ENCODE measurements around the gene CCR9. TPM values are rescaled to one million over a fixed set of nuclear protein-coding genes. Genes with fewer than 3 reads are reported as not detected.

CCR9 gene
- polyA plus RNA-seq, 1 donor = 1.0 TPM

GRCh38 chr3:45871780-45872179 is 14.6 kb upstream of the CCR9 start:
- Histone ChIP-seq H3K4me3 (ENCODE audit: low read length) (no peak overlapping the region), H3K27me3 (ENCODE audit: control insufficient read depth, insufficient read depth, low read length) (no peaks in the 10 kb centered on the region), H3K27ac (ENCODE audit: low read length) (no peak overlapping the region), H3K4me1 (ENCODE audit: control insufficient read depth, insufficient read depth, low read length) (no peaks in the 10 kb centered on the region), H3K36me3 (ENCODE audit: control insufficient read depth, insufficient read depth, low read length) (no peaks in the 10 kb centered on the region), H3K9me3 (ENCODE audit: control insufficient read depth, low read depth, low read length) (no peaks in the 10 kb centered on the region)
- DNase-seq = no peak
- WGBS (ENCODE audit: insufficient coverage, low lambda C conversion rate) = 20% methylated on average over 1 of the region's 6 CpGs

GRCh38 chr3:45872569-45872968 is 13.8 kb upstream of the CCR9 start:
- H3K4me3 ChIP-seq (ENCODE audit: low read length) = no peak overlapping the region
- H3K27ac ChIP-seq (ENCODE audit: low read length) = no peak overlapping the region
- WGBS (ENCODE audit: insufficient coverage, low lambda C conversion rate) = no CpG with 5 or more reads among the region's 2 CpGs
- H3K36me3 ChIP-seq (ENCODE audit: control insufficient read depth, insufficient read depth, low read length) = no peaks in the 10 kb centered on the region
- no peaks in the 10 kb centered on the region for H3K4me1 ChIP-seq (ENCODE audit: control insufficient read depth, insufficient read depth, low read length)
- no peaks in the 10 kb centered on the region for H3K27me3 ChIP-seq (ENCODE audit: control insufficient read depth, insufficient read depth, low read length)
- no peaks in the 10 kb centered on the region for H3K9me3 ChIP-seq (ENCODE audit: control insufficient read depth, low read depth, low read length)
- DNase-seq = no peak

- Histone ChIP-seq H3K4me1 (ENCODE audit: control insufficient read depth, insufficient read depth, low read length) (no peaks in the 10 kb centered on the region), H3K27ac (ENCODE audit: low read length) (no peak overlapping the region), H3K9me3 (ENCODE audit: control insufficient read depth, low read depth, low read length) (no peaks in the 10 kb centered on the region), H3K27me3 (ENCODE audit: control insufficient read depth, insufficient read depth, low read length) (no peaks in the 10 kb centered on the region), H3K4me3 (ENCODE audit: low read length) (no peak overlapping the region), H3K36me3 (ENCODE audit: control insufficient read depth, insufficient read depth, low read length) (no peaks in the 10 kb centered on the region)
- no peak for DNase-seq
These were observed 13.3 kb upstream of the CCR9 start for GRCh38 chr3:45873036-45873435.

- H3K4me1 ChIP-seq (ENCODE audit: control insufficient read depth, insufficient read depth, low read length) = no peaks in the 10 kb centered on the region
- no peaks in the 10 kb centered on the region for H3K27me3 ChIP-seq (ENCODE audit: control insufficient read depth, insufficient read depth, low read length)
- no peaks in the 10 kb centered on the region for H3K36me3 ChIP-seq (ENCODE audit: control insufficient read depth, insufficient read depth, low read length)
- no peaks in the 10 kb centered on the region for H3K9me3 ChIP-seq (ENCODE audit: control insufficient read depth, low read depth, low read length)
- DNase-seq = no peak
- H3K27ac ChIP-seq (ENCODE audit: low read length) = no peak overlapping the region
- 74% methylated on average over 3 of the region's 4 CpGs for WGBS (ENCODE audit: insufficient coverage, low lambda C conversion rate)
- H3K4me3 ChIP-seq (ENCODE audit: low read length) = no peak overlapping the region
These were observed 12.7 kb upstream of the CCR9 start for GRCh38 chr3:45873638-45874037.

- no peak overlapping the region for H3K4me3 ChIP-seq (ENCODE audit: low read length)
- H3K4me1 ChIP-seq (ENCODE audit: control insufficient read depth, insufficient read depth, low read length) = no peaks in the 10 kb centered on the region
- no peaks in the 10 kb centered on the region for H3K36me3 ChIP-seq (ENCODE audit: control insufficient read depth, insufficient read depth, low read length)
- DNase-seq = no peak
- H3K27me3 ChIP-seq (ENCODE audit: control insufficient read depth, insufficient read depth, low read length) = no peaks in the 10 kb centered on the region
- no peak overlapping the region for H3K27ac ChIP-seq (ENCODE audit: low read length)
- WGBS (ENCODE audit: insufficient coverage, low lambda C conversion rate) = no CpG with 5 or more reads among the region's 5 CpGs
- H3K9me3 ChIP-seq (ENCODE audit: control insufficient read depth, low read depth, low read length) = no peaks in the 10 kb centered on the region
These were observed 11.5 kb upstream of the CCR9 start for GRCh38 chr3:45874677-45875346.

GRCh38 chr3:45878124-45878523 is 8.2 kb upstream of the CCR9 start:
- Histone ChIP-seq H3K36me3 (ENCODE audit: control insufficient read depth, insufficient read depth, low read length) (no peaks in the 10 kb centered on the region), H3K4me1 (ENCODE audit: control insufficient read depth, insufficient read depth, low read length) (no peaks in the 10 kb centered on the region), H3K27me3 (ENCODE audit: control insufficient read depth, insufficient read depth, low read length) (no peaks in the 10 kb centered on the region), H3K4me3 (ENCODE audit: low read length) (no peak overlapping the region), H3K27ac (ENCODE audit: low read length) (no peak overlapping the region), H3K9me3 (ENCODE audit: control insufficient read depth, low read depth, low read length) (no peaks in the 10 kb centered on the region)
- WGBS (ENCODE audit: insufficient coverage, low lambda C conversion rate) = 40% methylated on average over 1 of the region's 2 CpGs
- no peak for DNase-seq

GRCh38 chr3:45880725-45881077 is 5.6 kb upstream of the CCR9 start:
- Histone ChIP-seq H3K4me3 (ENCODE audit: low read length) (no peak overlapping the region), H3K4me1 (ENCODE audit: control insufficient read depth, insufficient read depth, low read length) (no peaks in the 10 kb centered on the region), H3K36me3 (ENCODE audit: control insufficient read depth, insufficient read depth, low read length) (no peaks in the 10 kb centered on the region), H3K9me3 (ENCODE audit: control insufficient read depth, low read depth, low read length) (no peaks in the 10 kb centered on the region), H3K27ac (ENCODE audit: low read length) (no peak overlapping the region), H3K27me3 (ENCODE audit: control insufficient read depth, insufficient read depth, low read length) (no peaks in the 10 kb centered on the region)
- no peak for DNase-seq
- WGBS (ENCODE audit: insufficient coverage, low lambda C conversion rate) = 93% methylated on average over 2 of the region's 3 CpGs

- Histone ChIP-seq H3K4me3 (ENCODE audit: low read length) (no peak overlapping the region), H3K9me3 (ENCODE audit: control insufficient read depth, low read depth, low read length) (no peaks in the 10 kb centered on the region), H3K4me1 (ENCODE audit: control insufficient read depth, insufficient read depth, low read length) (no peaks in the 10 kb centered on the region), H3K27ac (ENCODE audit: low read length) (no peak overlapping the region), H3K36me3 (ENCODE audit: control insufficient read depth, insufficient read depth, low read length) (no peaks in the 10 kb centered on the region), H3K27me3 (ENCODE audit: control insufficient read depth, insufficient read depth, low read length) (no peaks in the 10 kb centered on the region)
- DNase-seq = peak in 1 of 2 donors; percentile 17
- WGBS (ENCODE audit: insufficient coverage, low lambda C conversion rate) = 33% methylated on average over 4 of the region's 8 CpGs
These were observed 5.0 kb upstream of the CCR9 start for GRCh38 chr3:45881078-45882022.

GRCh38 chr3:45884368-45885201 is 1.8 kb upstream of the CCR9 start:
- no peak overlapping the region for H3K4me3 ChIP-seq (ENCODE audit: low read length)
- no peaks in the 10 kb centered on the region for H3K4me1 ChIP-seq (ENCODE audit: control insufficient read depth, insufficient read depth, low read length)
- no peaks in the 10 kb centered on the region for H3K9me3 ChIP-seq (ENCODE audit: control insufficient read depth, low read depth, low read length)

GRCh38 chr3:45887285-45887684 is 942 bp downstream of the CCR9 start:
- H3K4me3 ChIP-seq (ENCODE audit: low read length) = no peak overlapping the region

More at GRCh38 chr3:45884368-45885201, 1.8 kb upstream of the CCR9 start:
- 100% methylated on average over 1 of the region's 23 CpGs for whole genome bisulfite sequencing (ENCODE audit: insufficient coverage, low lambda C conversion rate)
- H3K36me3 ChIP-seq (ENCODE audit: control insufficient read depth, insufficient read depth, low read length) = no peaks in the 10 kb centered on the region
- H3K27ac ChIP-seq (ENCODE audit: low read length) = no peak overlapping the region
- no peaks in the 10 kb centered on the region for H3K27me3 ChIP-seq (ENCODE audit: control insufficient read depth, insufficient read depth, low read length)
- DNase-seq = no peak

More at GRCh38 chr3:45887285-45887684, 942 bp downstream of the CCR9 start:
- Histone ChIP-seq H3K27ac (ENCODE audit: low read length) (no peak overlapping the region), H3K9me3 (ENCODE audit: control insufficient read depth, low read depth, low read length) (no peaks in the 10 kb centered on the region), H3K4me1 (ENCODE audit: control insufficient read depth, insufficient read depth, low read length) (no peaks in the 10 kb centered on the region), H3K36me3 (ENCODE audit: control insufficient read depth, insufficient read depth, low read length) (no peaks in the 10 kb centered on the region), H3K27me3 (ENCODE audit: control insufficient read depth, insufficient read depth, low read length) (no peaks in the 10 kb centered on the region)
- no peak for DNase-seq
- WGBS (ENCODE audit: insufficient coverage, low lambda C conversion rate) = no CpG with 5 or more reads among the region's 4 CpGs
